HG03520 (cell line): Measurements from ENCODE around the gene ADGRB2.

ENCODE experiments used
- ATAC-seq: cut with Tn5 transposase; IDR thresholded peaks from one replicate; pipeline ENCODE4 v1.9.1; 2021; ENCODE audit warnings: mild to moderate bottlenecking, moderate library complexity; ENCODE audit not compliant: unreplicated experiment

Gene ADGRB2

DNA sequence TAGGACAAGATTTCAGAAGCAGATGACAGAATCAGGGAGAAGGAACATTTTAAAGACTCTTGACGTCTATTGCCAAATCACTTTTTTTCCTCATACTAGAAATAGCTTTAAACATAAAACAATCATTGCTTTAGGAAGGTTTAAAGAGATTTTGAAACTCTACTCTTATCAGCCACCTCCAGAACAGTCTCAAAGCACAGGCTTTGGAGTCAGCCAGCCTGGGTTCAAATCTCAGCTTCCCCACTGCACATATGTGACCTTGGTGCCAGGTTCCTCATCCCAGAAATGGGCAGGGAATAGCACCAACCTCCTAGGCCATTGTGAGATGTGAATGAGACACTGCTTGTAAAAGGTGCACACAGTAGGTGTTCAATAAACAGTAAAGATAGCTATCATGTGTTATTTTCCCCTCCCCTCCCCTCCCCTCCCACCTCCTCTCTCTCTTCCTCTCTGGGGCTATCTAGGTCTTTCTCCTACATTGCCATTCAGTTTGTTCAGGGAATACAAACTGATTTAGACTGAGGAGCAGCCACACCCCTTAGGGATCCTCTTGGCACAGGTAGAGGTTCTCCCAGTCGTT, 31.0 kb upstream of the ADGRB2 start:
- ATAC-seq = no peak

DNA sequence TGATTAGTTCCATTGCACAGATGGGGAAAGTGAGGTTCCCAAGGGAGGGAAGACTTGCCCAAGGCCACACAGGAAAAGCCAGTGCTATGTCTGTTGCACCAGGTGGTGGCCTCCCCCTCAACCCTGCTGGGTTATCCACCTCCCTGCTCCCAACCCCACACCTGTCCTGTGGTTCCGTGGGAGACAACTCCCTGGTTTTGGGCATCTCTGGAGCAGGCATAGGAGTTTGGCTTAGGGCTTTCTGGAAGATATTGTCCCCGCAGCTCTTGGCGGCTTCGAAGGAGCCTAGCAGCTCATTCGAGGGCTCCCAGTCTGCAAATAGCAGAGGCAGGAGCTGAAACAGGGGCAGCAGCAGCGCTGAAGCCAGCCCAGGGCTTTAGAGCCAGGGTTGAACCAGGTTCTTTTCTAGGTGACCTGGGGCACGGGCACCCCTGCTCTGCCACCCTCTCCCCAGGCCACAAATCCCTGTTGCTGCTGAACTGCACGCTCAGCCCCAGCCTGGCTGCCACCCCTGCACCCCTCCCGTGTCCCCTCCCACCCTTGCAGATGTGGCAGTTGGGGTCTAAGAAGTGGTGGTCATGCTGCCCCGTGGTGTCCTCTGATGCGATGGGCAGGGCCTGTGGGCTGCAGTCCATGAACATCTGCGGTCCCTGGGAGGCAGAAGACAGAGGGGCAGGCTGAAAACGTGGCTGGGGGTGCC, 29.6 kb upstream of the ADGRB2 start:
- no peak for ATAC-seq

DNA sequence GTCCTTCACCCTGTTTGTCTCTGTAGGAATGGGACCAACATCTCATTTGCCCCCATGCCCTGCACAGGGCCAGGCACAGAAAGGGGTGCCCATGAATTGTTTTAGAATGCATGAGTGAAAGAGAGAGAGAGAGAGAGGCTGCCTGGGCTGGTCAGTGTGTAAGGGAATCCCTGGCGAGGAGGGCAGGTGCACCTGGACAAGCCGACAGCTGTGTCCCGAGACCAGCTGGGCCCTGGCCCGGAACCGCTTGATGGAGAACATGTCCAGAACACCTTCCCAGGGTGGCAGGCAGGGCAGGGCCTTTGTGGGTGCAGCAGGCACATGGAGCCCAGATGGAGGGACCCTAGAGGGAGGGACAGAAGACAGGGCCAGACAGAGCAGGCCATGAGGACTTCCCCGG, 28.9 kb upstream of the ADGRB2 start:
- ATAC-seq = no peak

DNA sequence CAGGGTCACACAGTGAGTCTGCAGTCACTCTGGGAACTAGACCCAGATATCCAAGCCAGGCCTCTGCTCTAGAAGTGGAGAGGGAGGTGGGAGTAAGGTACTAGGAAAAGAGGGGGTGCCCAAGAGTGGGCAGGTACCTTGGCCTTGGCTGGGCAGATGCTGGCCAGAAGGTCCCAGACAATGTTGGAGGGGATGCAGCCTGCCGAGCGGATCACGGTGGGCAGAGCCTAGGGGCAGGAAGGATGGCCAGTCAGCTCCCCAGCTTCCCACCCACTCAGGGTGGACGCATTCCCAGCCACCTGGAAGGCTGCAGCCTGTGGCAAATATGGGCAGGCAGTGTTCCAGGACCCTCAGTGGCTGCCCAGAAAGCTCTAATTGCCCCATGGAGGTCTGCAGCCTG, 28.4 kb upstream of the ADGRB2 start:
- ATAC-seq = no peak

DNA sequence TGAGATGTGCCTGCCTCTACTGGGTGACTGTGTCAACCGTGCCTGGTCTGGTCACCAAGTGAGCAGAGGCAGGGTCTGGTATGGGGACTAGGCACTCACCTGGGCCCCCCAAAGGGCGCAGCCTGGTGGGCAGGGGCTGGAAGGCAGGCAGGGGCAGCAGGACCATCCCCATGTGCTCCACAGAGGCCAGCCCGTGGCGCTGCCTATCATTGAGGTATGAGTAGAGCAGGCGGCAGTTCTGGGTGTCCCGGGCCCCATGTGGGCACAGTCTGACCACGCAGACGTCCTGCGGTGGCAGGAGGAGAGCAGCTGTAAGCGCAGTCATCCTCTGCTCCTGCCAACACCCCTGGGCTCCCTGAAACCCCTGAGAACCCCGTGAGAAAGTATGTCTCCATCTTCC, 28.0 kb upstream of the ADGRB2 start:
- no peak for ATAC-seq

DNA sequence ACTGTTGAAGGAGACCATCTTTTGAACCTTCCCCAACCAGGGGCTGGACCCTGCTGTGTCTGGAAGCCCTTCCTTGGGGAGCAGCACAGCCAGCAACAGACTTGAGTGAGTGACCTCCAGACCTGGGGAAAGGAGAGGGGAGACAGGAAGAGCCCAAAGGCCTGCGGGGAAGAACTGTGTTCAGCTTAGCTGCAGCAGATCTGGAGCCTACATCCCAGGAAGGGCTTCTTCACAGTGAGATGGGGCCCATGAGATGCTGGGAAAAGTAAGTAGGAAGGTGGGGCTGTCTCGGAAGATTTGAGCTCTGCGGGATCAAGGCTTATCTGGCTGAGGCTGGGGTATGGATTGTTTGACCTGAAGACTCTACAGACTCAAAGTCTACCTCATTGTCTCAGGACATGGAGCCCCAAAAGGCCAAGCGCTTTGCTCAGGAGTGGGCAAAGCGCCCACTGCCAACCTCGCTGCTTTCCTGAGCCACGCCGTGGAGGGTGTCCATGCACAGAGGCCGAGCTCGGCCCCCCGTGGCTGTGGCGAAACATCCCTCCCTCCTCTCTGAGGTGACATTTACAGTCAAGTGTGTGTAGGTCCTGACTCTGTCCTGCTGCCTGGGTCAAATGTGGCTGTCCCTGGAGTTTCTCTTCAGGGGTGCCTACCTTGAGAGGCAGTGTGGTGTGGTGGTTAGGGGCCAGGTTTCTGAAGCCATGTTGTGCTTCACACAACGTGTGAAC, 27.2 kb upstream of the ADGRB2 start:
- no peak for ATAC-seq

DNA sequence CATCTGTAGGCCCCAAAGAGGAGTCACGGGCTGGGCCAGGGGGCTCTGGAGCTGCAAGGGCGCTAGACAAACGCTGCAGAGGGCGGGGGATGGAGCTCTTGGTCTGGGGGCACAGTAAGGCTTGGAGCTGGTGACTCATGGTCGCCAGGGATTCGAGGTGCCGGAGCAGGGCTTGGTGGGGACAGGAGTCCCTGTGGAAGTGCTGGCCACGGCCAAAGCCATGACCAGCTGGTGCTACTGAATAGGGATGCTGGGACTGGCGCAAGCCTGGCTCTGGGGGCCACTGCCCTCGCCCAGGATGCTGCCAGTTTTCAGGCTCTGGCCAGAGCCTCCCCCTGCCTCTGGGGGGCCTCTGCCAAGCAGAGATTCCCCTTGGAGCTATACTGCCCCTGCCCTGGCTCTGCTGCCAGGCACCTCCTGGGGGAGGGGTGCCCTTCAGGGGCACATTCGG, 26.5 kb upstream of the ADGRB2 start:
- no peak for ATAC-seq

DNA sequence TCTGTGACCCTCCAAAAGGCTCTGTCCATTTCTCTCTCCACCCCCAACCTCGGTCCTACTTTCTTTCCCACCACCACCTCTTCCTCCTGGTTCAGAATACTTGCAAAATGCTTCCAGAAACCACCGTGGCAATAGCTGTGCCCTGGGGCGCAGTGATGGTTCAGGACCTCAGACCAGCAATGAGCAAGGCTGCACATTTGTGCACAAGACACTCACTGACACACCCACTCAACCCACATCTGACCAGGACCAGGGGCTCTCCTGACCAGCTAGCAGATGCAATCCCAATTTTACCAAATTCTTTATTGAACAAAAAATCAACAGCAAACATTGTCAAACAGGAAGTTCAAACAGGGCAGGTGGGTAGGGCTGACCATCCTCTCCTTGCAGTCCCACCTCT, 26.0 kb upstream of the ADGRB2 start:
- no peak for ATAC-seq

DNA sequence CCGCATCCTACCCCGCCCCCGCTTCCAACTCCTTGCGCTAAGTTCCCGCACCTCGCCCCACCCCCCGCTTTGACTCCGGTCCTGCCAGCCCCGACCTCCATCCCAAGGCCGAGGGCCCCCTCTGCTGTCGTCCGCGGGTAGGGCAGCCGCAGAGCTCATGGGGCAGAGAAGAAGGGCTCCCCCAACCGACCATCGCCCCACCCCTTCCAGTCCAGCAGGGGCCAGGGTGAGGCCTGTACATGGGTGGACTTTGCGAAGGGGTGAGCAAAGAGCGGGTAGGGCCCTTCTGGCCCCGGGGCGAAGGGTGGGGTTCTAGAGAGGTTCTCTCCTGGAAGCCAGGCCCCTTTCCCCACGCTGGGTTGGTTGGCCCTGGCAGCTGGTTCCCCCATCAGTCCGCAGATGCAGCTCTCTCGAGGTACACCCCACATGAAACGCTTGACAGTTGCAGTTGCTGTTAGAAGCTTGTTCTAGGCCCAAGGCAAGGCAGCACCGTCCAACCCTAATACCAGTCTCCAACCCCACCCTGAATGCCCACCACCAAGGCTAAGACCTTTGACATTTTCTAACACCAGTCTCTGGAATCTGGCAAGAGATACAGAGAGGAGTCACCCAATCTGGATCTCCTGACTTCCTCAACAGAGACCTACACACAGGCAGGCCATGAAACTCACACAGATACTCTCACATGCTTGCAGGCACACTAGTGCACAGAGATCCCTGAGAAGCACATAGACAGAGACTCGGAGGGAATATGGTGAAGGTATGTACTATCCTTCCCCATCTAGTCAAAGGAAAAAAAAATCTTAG, 25.3 kb upstream of the ADGRB2 start:
- peak; percentile 56 for ATAC-seq

DNA sequence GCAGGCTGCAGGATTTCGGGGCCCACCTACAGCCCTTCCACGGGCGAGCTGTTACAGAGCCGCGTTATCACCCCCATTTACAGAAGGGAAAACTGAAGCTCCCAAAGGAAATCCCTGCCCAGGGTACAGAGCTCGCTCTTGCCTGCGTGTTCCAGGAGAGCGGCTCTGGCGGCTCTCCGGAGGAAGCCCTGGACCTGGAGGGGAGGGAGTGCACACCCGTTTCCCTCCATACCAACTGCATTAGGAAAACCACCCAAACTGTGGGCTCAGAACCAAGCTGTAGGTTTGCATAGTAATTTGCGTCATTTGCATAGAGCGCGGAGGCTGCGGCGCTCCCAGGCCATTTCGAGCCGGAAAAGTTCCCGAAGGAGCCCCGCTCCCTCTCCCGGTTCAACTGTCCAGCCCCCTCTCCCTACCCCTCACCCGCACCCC, 24.7 kb upstream of the ADGRB2 start:
- no peak for ATAC-seq

DNA sequence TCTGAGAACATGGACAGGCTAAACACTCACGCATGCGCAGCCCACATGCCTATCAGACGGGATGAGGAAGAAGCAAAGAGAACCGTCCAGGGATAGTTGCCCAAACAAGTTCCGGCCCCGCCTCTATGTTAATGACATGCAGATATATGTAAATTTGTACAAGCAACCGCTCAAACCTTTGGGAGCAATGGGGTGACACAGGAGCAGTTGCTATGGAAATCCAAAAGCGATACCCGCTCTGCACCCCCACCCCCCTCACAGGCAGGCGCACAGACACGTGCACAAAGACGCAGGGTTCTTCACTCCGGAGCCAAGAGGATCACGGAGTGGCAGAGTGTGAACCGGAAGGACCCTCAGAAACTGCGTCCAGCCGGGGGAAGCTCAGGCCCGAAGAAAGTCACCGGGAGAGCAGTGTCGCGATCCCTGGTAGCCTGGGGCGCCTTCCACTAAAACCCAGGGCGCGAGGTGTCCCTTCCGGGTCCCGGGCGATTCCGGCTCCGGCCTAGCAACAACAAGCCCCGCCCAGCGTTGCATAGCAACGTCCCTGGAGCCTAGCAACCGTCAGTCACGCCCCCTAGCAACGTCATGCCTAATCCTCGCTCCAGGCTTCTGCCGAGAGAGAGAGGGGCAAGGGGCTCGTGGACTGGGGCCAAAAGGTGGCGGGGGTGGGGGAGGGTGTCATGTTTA, 24.1 kb upstream of the ADGRB2 start:
- ATAC-seq = peak; percentile 65

DNA sequence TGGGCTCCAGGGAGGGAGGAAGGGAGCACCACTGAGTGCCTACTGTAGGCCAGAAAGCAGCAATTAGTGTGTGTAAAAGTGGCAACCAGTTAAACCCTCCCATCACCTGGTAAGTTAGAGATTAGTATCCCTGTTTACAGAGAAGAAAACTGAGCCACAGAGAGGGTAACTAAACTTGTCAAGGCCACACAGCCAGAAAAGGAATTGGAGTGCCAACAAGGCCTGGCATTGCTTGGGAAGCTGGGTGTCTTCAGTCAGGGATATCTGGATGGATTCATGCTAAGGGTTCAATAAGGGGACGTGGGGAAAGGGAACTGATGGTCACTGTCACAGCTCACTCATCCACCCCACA, 23.6 kb upstream of the ADGRB2 start:
- no peak for ATAC-seq

DNA sequence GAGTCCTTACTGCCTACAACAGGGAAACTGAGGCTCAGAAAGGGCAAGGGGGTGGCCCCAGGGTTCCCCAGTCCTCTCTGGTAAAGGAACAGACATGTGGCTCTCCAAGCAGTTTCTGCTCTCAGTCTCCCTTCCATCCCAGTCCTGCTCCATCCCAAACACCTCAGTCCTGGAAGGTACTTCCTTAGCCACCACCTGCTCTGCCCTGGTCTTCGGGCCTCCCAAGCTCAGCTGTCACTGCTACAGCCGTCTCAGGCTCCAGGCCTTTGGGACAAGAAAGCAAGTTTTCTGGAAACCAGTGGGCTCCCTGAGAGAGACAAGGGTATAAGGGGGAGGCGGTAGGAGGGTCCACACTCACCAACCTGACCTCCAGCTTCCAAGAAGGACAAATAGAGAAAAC, 23.1 kb upstream of the ADGRB2 start:
- ATAC-seq = no peak

DNA sequence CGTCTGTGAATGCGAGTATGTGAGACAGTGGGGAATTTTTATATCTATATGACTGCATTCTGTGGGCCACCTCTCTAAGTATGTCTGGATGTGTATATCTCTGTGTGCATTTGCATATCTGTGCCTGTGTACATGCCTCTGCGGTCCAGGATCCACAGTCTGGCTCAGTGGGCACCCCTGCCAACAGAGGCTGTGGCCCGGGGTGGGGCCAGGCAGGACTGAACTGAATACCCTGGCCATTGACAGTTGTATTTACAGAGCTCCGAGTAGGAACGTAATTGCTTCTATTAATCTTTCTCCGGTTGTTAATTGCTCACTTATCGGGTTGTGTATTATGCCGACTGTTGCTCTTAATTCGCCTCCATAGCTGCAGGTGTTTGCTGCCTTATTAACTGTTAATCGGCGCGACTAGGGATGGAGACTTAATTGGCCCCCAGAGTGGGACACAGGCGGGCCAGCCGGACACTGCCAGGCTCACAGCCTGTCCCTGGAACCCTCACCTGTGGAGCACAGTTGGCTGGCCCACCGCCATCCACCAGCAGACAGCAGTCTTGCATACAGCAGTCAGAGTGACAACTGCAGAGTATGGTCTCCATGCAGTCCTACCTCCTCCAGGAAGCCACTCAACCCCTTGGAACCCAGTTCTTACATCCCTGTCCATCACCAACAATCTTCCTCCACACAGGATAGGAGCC, 22.4 kb upstream of the ADGRB2 start:
- ATAC-seq = no peak

DNA sequence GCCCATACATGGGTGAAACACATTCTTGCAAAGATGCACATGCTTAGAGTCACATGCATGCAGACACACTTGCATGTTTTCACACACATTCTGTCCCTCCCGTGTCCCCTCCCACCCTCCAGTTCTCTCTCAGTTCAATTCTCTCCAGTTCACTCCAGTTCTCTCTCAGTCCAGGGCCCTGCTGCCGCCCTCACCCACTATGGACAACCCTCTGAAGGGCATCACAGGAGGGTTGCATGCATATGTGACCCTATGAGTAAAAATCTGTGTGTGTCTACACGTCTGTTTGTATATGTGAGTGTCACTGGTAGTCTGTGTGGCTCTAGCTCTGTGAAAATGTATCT, 21.8 kb upstream of the ADGRB2 start:
- no peak for ATAC-seq

DNA sequence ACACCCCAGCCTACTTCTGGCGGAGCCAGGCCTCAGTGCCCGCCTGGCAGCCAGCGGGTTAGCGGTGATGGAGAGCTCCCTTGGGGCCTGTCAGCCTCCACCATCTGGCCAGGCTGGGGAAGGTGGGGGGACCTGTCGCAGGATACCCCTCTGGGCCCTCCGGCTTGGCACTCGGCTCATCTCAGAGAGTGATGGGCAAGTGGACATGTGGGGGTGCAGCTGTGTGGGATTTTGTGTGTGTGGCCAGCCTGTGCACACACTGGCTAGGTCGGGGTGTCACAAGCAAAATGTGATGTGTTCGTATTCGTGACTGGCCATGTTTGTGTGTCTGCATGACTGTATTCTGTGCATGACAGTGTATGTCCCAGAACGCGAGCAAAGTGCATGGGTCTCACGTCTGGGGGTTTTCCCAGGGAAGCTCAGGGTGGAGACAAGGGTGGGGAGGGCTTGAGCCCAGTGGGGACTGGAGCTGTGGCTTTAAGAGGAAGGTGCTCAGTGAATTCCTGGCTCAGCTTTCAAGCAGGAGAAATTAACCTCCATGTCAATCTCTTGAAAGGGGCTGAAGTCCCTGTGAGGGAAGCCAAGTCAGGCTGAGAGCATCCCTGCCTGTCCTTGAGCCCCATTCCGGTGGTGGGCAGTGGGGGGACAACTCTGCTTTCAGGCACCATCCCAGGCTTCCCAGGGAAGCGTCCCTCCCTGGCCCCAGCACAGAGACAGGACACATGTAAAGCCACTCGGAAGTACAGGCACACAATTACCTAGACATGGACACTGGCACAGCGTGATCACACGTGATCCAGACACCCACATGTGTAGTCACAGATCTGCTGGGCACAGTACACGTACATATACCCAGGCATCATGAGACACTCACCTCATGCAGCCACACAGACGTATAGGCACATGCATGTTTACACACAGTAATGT, 21.1 kb upstream of the ADGRB2 start:
- ATAC-seq = no peak

DNA sequence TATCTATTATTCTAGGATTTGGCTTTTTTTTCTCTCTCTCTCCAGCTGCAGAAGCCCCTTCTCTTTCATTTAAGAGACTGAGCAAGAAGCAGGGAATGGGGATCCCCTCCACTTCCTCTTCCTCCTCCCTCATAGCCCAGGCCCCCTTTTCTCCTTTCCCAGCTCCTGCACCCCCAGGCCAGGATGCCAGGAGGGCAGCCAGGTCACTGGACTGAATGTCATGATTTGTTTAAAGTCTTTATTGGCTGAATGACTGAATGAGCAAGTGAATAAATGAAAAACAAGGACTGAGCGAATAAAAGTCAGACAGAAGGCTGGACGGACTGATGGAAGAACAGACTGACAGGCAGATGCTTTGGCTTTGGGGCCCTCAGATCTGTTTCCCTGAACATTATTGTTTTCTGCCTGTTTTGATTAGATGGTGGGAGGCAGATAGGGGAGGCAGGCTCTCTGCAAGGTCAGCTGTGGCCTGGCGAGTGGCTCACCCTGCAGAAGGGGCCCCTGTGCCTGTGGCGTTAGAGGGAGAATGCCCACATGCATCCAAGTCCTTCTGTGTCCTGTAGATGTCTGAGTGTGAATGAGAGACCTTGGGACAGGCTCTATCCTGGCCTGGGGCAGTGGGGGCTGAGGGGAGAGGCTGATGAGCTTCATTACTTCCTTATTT, 20.3 kb upstream of the ADGRB2 start:
- ATAC-seq = no peak

DNA sequence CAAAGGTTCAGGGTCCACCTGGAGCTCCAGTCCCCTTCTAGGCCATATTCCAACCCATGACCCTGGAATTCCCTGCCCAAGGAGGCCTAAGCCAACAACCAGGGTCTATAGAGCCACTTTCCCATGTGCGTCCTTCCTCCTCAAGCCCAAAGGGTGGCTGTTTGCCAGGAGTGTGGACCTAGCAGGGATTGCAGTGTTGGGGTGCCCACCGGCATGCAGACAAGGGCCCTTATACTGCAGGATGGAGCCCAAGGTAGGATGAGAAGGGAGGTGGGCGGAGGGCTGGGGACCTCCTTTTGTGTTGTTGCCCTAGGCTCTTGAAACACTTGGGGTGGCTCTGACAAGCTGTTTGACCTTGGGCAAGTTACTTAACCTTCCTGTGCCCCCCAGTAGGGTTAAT, 19.7 kb upstream of the ADGRB2 start:
- no peak for ATAC-seq
